ENCODE measurements around the gene SIKE1.

DNA sequence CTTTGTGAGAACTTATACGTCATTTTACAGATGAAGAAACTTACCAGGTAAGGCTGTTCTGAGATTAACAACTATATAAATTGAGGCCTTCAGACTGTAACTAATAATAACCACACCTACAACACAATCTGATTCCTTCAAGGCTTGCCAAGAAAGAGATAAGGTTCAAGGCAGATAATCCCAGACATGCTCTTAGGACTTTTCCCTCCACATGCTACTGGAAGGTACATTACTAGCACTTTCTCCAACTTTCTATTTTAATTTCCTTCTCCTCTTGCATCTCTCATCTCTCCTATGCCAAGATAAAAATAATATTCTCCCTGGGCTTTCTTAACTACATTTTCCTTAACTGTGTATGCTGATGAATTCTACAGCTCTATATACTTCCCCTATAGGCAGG, 45.0 kb downstream of the SIKE1 start:
- TF ChIP-seq CTCF (conservative IDR thresholded peaks at IDR 0.05) (no peak), EZH2 (IDR thresholded peaks at IDR 0.05; ENCODE audit: low read depth) (no peak)

All from PC-9 (cell line).